ENCODE measurements around the gene PDE6H. TPM values are rescaled to one million over a fixed set of nuclear protein-coding genes. Genes with fewer than 3 reads are reported as not detected.

Gene PDE6H
- total and polyA plus RNA-seq, 2 of the 8 experiments (the other 6 are each of a cell fraction or from before 2014, with no cell fraction given) = not detected

- Histone ChIP-seq H3K4me1 (replicated peaks in 1 of 4; ENCODE audit: control insufficient read depth in 3 of 4, insufficient read depth in 4 of 4, low read length in 3 of 4) (no peaks in the 10 kb centered on the region), H3K23me2 (ENCODE audit: low read depth, low read length) (no peaks in the 10 kb centered on the region), H2BK20ac (ENCODE audit: low read length) (no peak overlapping the region), H4K91ac (replicated peaks; ENCODE audit: insufficient read length, low read length) (no peak overlapping the region), H3K18ac (ENCODE audit: extremely low read depth, low read length) (no peak overlapping the region), H3K9me3 (ENCODE audit: insufficient read depth in 2 of 2, low read depth in 1 of 2, low read length in 1 of 2) (no peaks in the 10 kb centered on the region), H4K5ac (ENCODE audit: insufficient read length, low read depth, low read length) (no peak overlapping the region), H2BK12ac (ENCODE audit: low read depth, low read length) (no peak overlapping the region), H3K9ac (replicated peaks in 1 of 4; ENCODE audit: extremely low read depth in 1 of 4, low read depth in 3 of 4, low read length in 3 of 4) (no peak overlapping the region), H2AFZ (ENCODE audit: low read length) (0 out of 2 replicates have a peak overlapping the region, but pooled peaks have one; percentile 29), H2BK120ac (replicated peaks; ENCODE audit: low read depth, low read length) (no peak overlapping the region), H2BK5ac (ENCODE audit: low read depth, low read length) (no peak overlapping the region), H3K79me2 (ENCODE audit: control insufficient read depth in 1 of 2, insufficient read depth in 2 of 2, low read length in 2 of 2) (no peaks in the 10 kb centered on the region), H2AK5ac (ENCODE audit: low read depth, low read length) (no peak overlapping the region), H3K27me3 (replicated peaks in 1 of 4; ENCODE audit: control insufficient read depth in 3 of 4, extremely low read depth in 1 of 4, insufficient read depth in 3 of 4, low read length in 3 of 4) (no peaks in the 10 kb centered on the region), H3K4ac (replicated peaks; ENCODE audit: insufficient read length, low read depth, low read length) (no peak overlapping the region), H3K36me3 (ENCODE audit: control insufficient read depth in 2 of 4, insufficient read depth in 4 of 4, low read length in 3 of 4) (no peaks in the 10 kb centered on the region), H3K27ac (ENCODE audit: low read depth, low read length) (no peak overlapping the region), H3K23ac (ENCODE audit: insufficient read length) (no peak overlapping the region), H3K56ac (replicated peaks; ENCODE audit: insufficient read length, low read depth, low read length) (no peak overlapping the region), H4K8ac (ENCODE audit: extremely low read depth, insufficient read depth, low read length) (no peak overlapping the region), H3K79me1 (ENCODE audit: low read depth, low read length) (no peaks in the 10 kb centered on the region), H3K4me2 (ENCODE audit: insufficient read depth in 1 of 2, low read depth in 2 of 2, low read length in 2 of 2) (no peak overlapping the region), H4K20me1 (replicated peaks in 1 of 2; ENCODE audit: control insufficient read depth in 1 of 2, insufficient read depth in 2 of 2, low read length in 2 of 2) (no peaks in the 10 kb centered on the region), H3K14ac (ENCODE audit: insufficient read length) (no peak overlapping the region), H2BK15ac (ENCODE audit: low read length) (no peak overlapping the region), H3K4me3 (ENCODE audit: extremely low read depth in 1 of 4, insufficient read depth in 2 of 4, low read depth in 3 of 4, low read length in 4 of 4) (no peak overlapping the region)
- DNase-seq (ENCODE audit: low read depth in 1 of 2, low spot score in 2 of 2) (no peak), FAIRE-seq (no peak)
- ChIA-PET POLR2A (ENCODE audit: partially characterized antibody) (interaction anchor here (1.3 kb wide), 1 partner anchor 43 kb away, joined by 3 read pairs; no protein-coding TSS in a partner anchor), CTCF (ENCODE audit: partially characterized antibody) (interaction anchor here (0.7 to 3.5 kb wide), 27 partner anchors 9 to 226 kb away, joined by 3 to 23 read pairs (median 6); partner anchors contain the start of genes ARHGDIB and PDE6H)
- 80% methylated on average over 3 of the region's 3 CpGs; no CpG with 5 or more reads in 1 of the 2 experiments for WGBS, 2 experiments (ENCODE audit: extremely low coverage in 1 of 2, insufficient coverage in 1 of 2, insufficient read length in 1 of 2, insufficient replicate concordance in 2 of 2, low coverage in 1 of 2, low lambda C conversion rate in 2 of 2, missing lambda C conversion rate in 1 of 2)
- TF ChIP-seq RAD21 (IDR thresholded peaks at IDR 0.05 in 1 of 2, conservative IDR thresholded peaks at IDR 0.05 in 1 of 2; ENCODE audit: low read depth in 2 of 2, low read length in 2 of 2) = no peak
- no peak for TF ChIP-seq FOSL1 (IDR thresholded peaks at IDR 0.05; ENCODE audit: insufficient read depth, low read depth, low read length)
- TF ChIP-seq NANOG (IDR thresholded peaks at IDR 0.05; ENCODE audit: insufficient read depth, low read depth, low read length, poor library complexity, severe bottlenecking) = no peak
- TF ChIP-seq E2F6 (IDR thresholded peaks at IDR 0.05) = no peak
- no peak for TF ChIP-seq JUND (IDR thresholded peaks at IDR 0.05; ENCODE audit: low read length)
- no peak for TF ChIP-seq SP2 (IDR thresholded peaks at IDR 0.05; ENCODE audit: low read length)
- no peak for TF ChIP-seq SIN3A (conservative IDR thresholded peaks at IDR 0.05 in 1 of 2, IDR thresholded peaks at IDR 0.05 in 1 of 2; ENCODE audit: low read depth in 1 of 2, low read length in 2 of 2)
- no peak for TF ChIP-seq EZH2 (IDR thresholded peaks at IDR 0.05; ENCODE audit: low read depth, low read length, severe bottlenecking)
- TF ChIP-seq RXRA (IDR thresholded peaks at IDR 0.05; ENCODE audit: insufficient read depth, low read depth, low read length) = no peak
- TF ChIP-seq ZNF274 (IDR thresholded peaks at IDR 0.05; ENCODE audit: borderline replicate concordance, extremely low read depth, low read length) = no peak
- no peak for TF ChIP-seq HDAC2 (IDR thresholded peaks at IDR 0.05; ENCODE audit: borderline replicate concordance in 1 of 2, low read depth in 2 of 2, low read length in 2 of 2)
- no peak for TF ChIP-seq SAP30 (IDR thresholded peaks at IDR 0.05; ENCODE audit: insufficient read depth, insufficient replicate concordance, low read length)
Measured at GRCh38 chr12:14937014-14937413, 35.8 kb upstream of the PDE6H start.

Data from H1 (cell line).